Activated T-cell treated with anti-CD3 and anti-CD28 coated beads, Interleukin-2, amount 50 U/mL, for 24 hours (primary cell): ENCODE measurements around the gene SAP25.
"Not testable (repeated sequence)": the region's sequence is repeated elsewhere in the genome, so short reads cannot be mapped to it uniquely, and the experiment has no call there.

Experiments
- DNase-seq: peaks from one replicate; pipeline ENCODE4 v3.0.0-alpha.2; 2020
- H3K27ac Mint-ChIP-seq: 2 replicates; pipeline ENCODE4 v1.8.0; 2020; ENCODE audit warnings: mild to moderate bottlenecking, mixed read lengths
- H3K27me3 Mint-ChIP-seq: 2 replicates; pipeline ENCODE4 v1.8.0; 2020; ENCODE audit warnings: mixed read lengths
- H3K36me3 Mint-ChIP-seq: 2 replicates; pipeline ENCODE4 v1.8.0; 2020; ENCODE audit warnings: low read depth, mixed read lengths
- H3K4me1 Mint-ChIP-seq: 2 replicates; pipeline ENCODE4 v1.8.0; 2020; ENCODE audit warnings: low read depth, mixed read lengths
- H3K4me3 Mint-ChIP-seq: 2 replicates; pipeline ENCODE4 v1.8.0; 2020; ENCODE audit warnings: mild to moderate bottlenecking, moderate library complexity, mixed read lengths
- H3K9me3 Mint-ChIP-seq: 2 replicates; pipeline ENCODE4 v1.8.0; 2020; ENCODE audit warnings: mixed read lengths

The SAP25 gene

GRCh38 chr7:100528108-100528866 is 45.4 kb downstream of the SAP25 start:
- not testable (repeated sequence) for DNase-seq, H3K4me3 Mint-ChIP-seq, H3K9me3 Mint-ChIP-seq, H3K27ac Mint-ChIP-seq, H3K27me3 Mint-ChIP-seq, H3K36me3 Mint-ChIP-seq
- peaks cover 13% of the 10 kb centered on the region for H3K4me1 Mint-ChIP-seq

DNA sequence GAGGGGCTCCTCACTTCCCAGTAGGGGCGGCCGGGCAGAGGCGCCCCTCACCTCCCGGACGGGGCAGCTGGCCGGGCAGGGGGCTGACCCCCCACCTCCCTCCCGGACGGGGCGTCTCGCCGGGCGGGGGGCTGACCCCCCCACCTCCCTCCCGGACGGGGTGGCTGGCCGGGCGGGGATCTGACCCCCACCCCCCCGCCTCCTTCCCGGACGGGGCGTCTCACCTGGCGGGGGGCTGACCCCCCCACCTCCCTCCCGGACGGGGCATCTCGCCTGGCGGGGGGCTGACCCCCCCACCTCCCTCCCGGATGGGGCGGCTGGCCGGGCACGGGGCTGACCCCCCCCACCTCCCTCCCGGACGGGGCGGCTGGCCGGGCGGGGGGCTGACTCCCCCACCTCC is 50.5 kb downstream of the SAP25 start:
- H3K9me3 Mint-ChIP-seq, DNase-seq, H3K27me3 Mint-ChIP-seq, H3K4me3 Mint-ChIP-seq, H3K36me3 Mint-ChIP-seq, H3K27ac Mint-ChIP-seq: not testable (repeated sequence)
- peaks cover 12% of the 10 kb centered on the region for H3K4me1 Mint-ChIP-seq
